ENCODE results near the gene CORO1C.

DNA sequence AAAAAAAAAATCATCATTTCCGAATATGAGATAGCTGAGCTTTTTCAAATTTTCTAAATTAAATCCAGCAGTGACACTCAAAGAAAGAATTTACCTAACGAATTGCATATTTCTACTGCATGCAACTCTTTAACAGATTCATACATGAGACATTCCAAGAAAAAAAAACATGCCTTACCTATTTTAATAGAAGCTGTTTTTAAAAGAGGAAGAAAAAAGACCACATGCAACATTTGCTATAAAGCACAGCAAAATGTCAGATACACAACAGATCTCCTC is 18.5 kb downstream of the CORO1C start:
- TF ChIP-seq POLR2AphosphoS5 (IDR thresholded peaks at IDR 0.05) = no peak
- no peak for TF ChIP-seq CTCF (IDR thresholded peaks at IDR 0.05)
- TF ChIP-seq POLR2A (IDR thresholded peaks at IDR 0.05) = no peak

Data from transverse colon (tissue), 4 donors.